NCI-H69 (cell line): ENCODE results near the gene MTERF2.
A peak's percentile ranks its signal among the peaks of the same experiment; 100 is the strongest.

Source experiments
- DNase-seq: peaks from one replicate; lab custom pipeline; 2025; lab: John Stamatoyannopoulos, UW

Gene MTERF2

DNA sequence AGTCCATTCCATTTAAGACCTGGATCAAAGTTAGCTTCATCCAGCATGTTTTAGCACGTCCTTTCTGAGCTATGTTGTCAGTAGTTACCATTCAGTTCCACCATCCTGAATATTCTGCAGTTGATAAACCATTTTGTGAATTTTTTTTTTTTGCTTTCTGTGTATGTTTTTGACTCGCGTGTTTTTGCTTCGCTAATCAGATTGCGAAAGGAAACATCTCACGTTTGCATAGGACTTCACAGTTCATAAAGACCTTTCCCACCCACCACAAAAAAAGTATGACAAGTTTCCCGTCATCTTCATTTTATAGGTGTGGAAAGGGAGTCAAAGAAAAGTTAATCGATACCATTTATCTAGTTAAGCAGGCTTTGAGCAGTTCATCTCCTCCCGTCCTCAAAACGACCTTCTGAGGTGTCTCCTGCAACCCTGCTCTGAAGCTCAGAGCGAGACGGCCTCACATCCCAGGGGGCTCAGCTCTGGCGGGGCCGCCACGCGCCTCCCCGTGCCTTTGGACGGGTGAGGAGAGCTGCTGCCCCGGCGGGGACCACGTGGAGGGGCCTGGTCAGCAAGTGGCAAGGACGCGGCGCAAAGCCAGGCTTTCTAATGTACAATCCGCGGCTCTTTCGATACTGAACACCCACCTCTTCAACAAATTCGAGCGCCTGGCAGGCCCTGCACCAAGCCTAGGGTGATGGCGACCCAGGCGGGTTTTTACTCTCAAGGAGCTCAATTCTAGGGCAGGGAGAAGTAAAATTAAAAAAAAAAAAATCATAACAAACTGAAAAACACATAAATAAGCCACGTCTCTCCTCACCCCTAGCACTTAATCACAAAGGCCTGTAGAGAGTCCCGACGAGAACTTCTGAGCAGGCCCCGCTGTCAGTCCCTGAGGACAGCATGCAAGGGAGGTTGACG is 32.2 kb downstream of the MTERF2 start:
- DNase-seq: no peak

GRCh38 chr12:106953352-106954250 is 33.3 kb downstream of the MTERF2 start:
- no peak for DNase-seq

GRCh38 chr12:106950591-106950990 is 36.4 kb downstream of the MTERF2 start:
- DNase-seq: no peak

DNA sequence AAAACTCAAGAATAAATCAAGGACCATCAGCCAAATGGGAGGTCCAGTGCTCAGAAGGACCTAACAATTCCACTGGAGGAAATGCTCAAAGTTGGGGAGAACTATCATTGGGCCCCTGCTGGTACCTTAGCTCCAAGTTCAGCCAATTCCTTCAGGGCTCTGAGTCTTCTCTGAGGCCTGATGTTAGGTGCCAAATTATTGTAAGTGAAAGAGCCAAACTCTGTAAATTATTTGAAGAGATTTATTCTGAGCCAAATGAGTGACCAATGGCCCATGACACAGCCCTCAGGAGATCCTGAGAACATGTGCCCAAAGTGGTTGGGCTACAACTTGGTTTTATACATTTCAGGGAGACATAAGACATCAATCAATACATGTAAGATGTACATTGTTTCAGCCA is 39.5 kb downstream of the MTERF2 start:
- no peak for DNase-seq

GRCh38 chr12:106945261-106945851 is 41.6 kb downstream of the MTERF2 start:
- peak; percentile 32 for DNase-seq

- DNase-seq: no peak
Measured at GRCh38 chr12:106942775-106943174, 44.2 kb downstream of the MTERF2 start.

DNA sequence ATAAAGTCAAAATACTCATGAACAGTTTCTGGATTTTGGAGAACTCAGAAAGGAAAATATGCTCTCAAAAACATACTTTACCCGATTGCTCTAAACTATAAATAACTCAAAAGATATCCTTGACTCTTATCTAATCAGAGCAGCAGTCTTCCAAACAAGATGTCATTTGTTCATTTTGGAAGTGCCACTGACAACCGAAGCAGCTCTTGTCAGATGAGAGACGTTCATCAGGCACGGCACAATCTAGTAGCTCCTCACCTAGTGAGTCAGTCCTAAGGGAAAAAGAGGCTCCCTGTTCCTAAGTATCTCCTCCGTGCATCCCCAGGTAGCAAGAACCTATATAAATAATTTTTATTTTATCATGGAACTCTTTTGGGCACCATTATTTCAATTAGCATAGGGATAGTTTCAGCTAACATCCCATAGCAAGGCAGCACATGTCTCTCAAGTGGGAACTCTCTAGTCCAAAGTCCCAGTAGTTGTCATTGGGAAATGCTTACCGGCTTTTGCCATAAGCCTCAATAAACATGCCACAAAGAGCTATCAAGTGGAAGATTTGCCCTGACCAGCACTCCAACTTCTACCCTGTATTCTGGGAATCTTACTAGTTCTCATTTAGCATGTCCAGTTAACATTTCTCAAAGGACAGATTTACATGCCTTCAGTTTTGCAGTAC is 45.3 kb downstream of the MTERF2 start:
- no peak for DNase-seq

DNA sequence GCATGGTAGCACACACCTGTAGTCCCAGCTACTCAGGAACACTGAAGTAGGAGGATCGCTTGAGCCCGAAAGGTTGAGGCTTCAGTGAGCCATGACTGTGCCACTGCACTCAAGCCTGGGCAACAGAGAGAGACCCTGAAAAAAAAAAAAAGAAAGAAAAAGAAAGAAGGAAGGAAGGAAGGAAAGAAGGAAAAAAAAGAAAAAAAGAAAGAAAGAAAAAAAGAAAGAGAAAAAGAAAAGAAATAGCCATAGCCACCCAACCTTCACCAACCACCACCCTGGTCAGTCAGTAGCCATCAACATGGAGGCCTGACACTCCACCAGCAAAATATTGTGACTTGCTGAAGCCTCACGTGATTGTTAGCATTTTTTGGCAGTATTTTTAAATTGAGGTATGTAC is 52.7 kb downstream of the MTERF2 start:
- DNase-seq: no peak
